GM06990 (cell line): ENCODE measurements around the gene TPM2.

Source experiments
- DNase-seq: peaks from one replicate; pipeline ENCODE4 v3.0.0-alpha.2; 2011; ENCODE audit not compliant: insufficient read length; ENCODE audit errors: extremely low read depth
- H3K27me3 ChIP-seq: replicated peaks from 2 replicates; pipeline ENCODE4 v1.6.0; 2011; ENCODE audit warnings: low read length; ENCODE audit not compliant: control insufficient read depth, insufficient read depth
- H3K36me3 ChIP-seq: 2 replicates; pipeline ENCODE4 v1.5.1; 2011; ENCODE audit warnings: low read length; ENCODE audit not compliant: control insufficient read depth, insufficient read depth
- H3K4me3 ChIP-seq: replicated peaks from 2 replicates; pipeline ENCODE4 v1.5.1; 2011; ENCODE audit warnings: low read depth, mild to moderate bottlenecking, control low read depth, low read length
- TF ChIP-seq, protein P1 (sequence below): IDR thresholded peaks from 2 replicates; pipeline ENCODE4 v1.5.1; 2011; ENCODE audit warnings: low read length, control low read depth, mild to moderate bottlenecking, inconsistent platforms; ENCODE audit not compliant: insufficient read depth, poor library complexity, severe bottlenecking

The TPM2 gene

DNA sequence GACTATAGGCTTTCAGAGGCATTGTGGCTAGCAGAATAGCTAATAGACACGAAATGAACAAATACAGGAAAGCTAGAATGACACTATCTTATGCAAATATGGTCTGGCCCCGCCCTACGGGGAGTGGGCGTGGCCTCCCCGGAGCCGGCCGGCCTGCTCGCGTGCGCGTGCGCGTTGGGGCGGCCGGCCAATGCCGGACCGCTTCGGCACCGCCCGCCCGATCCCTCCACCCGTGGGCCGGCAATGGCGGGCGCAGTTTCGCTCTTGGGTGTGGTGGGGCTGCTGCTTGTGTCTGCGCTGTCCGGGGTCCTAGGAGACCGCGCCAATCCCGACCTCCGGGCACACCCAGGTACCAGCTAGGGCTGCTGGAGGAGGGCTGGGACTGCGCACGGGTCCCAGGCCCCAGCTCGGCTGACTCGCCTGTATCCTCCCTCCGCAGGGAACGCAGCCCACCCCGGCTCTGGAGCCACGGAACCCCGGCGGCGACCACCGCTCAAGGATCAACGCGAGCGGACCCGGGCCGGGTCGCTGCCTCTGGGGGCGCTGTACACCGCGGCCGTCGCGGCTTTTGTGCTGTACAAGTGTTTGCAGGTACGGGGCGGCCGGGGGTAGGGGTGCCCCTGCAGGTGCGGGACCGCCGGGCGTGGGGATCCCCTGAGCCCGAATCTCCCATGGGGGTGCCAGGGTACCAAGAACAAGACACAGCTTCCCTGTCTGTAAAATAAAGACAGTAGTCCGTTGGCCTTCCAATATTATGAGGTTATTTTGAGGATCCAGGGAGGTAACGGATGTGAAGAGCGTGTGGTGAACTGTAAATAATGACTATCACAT is 31.4 kb downstream of the TPM2 start, which contains the start of gene CCDC107:
Gene CCDC107 (plus strand): TSS at position 156 of the 831 bp plus-strand sequence. CDS start 88 bp downstream, at position 244.
- peak; percentile 90 for DNase-seq
- TF ChIP-seq, protein P1, sequence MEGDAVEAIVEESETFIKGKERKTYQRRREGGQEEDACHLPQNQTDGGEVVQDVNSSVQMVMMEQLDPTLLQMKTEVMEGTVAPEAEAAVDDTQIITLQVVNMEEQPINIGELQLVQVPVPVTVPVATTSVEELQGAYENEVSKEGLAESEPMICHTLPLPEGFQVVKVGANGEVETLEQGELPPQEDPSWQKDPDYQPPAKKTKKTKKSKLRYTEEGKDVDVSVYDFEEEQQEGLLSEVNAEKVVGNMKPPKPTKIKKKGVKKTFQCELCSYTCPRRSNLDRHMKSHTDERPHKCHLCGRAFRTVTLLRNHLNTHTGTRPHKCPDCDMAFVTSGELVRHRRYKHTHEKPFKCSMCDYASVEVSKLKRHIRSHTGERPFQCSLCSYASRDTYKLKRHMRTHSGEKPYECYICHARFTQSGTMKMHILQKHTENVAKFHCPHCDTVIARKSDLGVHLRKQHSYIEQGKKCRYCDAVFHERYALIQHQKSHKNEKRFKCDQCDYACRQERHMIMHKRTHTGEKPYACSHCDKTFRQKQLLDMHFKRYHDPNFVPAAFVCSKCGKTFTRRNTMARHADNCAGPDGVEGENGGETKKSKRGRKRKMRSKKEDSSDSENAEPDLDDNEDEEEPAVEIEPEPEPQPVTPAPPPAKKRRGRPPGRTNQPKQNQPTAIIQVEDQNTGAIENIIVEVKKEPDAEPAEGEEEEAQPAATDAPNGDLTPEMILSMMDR: peak; percentile 82
- peaks cover 12% of the 10 kb centered on the region for H3K36me3 ChIP-seq
- H3K27me3 ChIP-seq: no peaks in the 10 kb centered on the region
- H3K4me3 ChIP-seq: peak within 1 kb of the TSS; percentile 96

DNA sequence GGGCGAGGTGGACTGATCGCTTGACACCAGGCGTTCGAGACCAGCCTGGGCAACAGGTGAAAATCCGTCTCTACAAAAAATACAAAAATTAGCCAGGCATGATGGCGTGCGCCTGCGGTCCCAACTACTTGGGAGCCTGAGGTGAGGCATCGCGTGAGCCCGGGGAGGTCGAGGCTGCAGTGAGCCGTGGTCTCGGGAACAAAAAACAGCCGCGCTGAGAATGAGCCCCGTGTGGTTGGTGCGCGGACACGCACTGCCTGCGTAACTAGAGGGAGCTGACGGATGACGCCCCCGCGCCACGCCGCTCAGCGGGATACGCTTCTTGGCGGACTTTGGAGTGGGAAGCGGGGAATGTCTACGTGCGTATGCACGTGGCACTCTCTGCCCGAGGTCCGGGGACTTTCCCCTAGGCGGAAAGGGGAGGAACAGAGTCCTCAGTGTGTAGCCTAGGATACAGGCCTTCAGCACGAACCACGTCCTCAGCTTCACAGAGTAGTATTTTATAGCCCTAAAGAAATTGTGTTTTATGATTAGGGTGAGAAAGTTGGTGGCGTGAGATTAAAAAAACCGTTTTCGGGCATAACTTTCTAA is 32.1 kb downstream of the TPM2 start, which contains the start of gene RMRP:
Gene RMRP (minus strand): TSS at position 474 of the 591 bp plus-strand sequence.
- peak; percentile 94 for DNase-seq
- TF ChIP-seq, protein P1: peak; percentile 19
- H3K27me3 ChIP-seq: no peaks in the 10 kb centered on the region
- peaks cover 12% of the 10 kb centered on the region for H3K36me3 ChIP-seq
- peak within 1 kb of the TSS; percentile 96 for H3K4me3 ChIP-seq

DNA sequence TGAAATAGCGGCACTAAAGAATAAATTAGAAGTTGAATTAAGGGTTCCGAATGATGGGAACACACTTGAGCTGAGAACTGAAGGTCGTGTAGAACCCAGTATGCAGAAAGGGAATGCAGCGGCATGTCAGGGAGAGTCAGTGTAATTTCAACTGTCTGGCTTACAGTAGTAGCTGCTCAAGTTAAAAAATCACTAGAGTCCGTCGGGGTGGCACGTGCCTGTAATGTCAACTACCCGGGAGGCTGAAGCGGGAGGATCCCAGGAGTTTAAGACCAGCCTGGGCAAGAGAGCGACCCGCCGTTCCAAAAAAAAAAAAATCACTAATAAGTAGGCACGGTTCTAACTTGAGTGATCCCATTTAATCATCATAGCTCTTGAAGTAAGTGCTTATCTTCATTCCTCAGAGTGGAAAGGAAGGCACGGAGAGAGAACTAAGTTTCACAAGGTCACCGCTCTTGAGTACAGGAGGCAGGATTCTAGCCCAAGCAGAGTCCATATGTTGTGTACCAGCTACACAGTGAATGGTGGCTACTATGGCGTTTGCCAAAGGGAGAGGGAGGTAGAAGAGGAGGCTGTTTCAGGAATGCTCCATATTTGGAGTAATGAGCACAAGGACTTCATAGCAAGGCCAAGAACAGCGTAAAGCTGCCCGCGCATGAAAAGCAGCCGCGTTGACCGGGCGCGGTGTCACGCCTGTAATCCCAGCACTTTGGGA is 32.7 kb downstream of the TPM2 start:
- H3K27me3 ChIP-seq: no peaks in the 10 kb centered on the region
- DNase-seq: no peak
- TF ChIP-seq, protein P1: no peak
- H3K4me3 ChIP-seq: no peak overlapping the region
- peaks cover 10% of the 10 kb centered on the region for H3K36me3 ChIP-seq

DNA sequence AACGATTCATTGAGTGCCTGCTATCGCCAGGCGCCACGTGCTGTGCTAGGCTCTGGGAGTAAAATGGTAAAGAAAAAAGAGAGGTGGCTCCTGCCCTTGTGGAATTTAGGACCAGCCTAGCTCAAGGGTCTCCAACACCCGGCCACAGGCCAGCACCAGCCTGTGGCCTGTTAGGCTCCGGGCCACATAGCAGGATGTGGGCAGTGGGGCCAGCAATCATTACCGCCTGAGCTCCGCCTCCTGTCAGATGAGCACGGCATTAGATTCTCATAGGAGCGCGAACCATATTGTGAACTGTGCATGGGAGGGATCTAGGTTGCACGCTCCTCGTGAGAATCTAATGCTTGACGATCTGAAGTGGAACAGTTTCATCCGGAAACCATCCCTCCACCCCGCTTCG is 33.4 kb downstream of the TPM2 start:
- Histone ChIP-seq H3K27me3 (no peaks in the 10 kb centered on the region), H3K36me3 (peaks cover 9% of the 10 kb centered on the region), H3K4me3 (no peak overlapping the region)
- TF ChIP-seq, protein P1: no peak
- no peak for DNase-seq

DNA sequence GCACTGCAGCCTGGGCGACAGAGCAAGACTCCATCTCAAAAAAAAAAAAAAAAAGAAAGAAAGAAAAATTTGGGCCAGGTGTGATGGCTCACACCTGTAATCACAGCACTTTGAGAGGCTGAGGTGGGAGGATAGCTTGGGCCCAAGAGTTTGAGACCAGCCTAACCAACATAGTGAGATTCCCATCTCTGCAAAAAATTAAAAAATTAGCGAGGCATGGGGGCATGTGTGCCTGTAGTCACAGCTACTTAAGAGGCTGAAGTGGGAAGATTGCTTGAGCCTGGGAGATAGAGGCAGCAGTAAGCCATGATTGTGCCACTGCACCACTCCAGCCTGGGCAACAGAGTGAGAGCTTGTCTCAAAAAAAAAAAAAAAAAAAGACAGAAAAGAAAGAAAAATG is 36.1 kb downstream of the TPM2 start:
- Histone ChIP-seq H3K27me3 (no peaks in the 10 kb centered on the region), H3K4me3 (no peak overlapping the region), H3K36me3 (no peaks in the 10 kb centered on the region)
- TF ChIP-seq, protein P1: no peak
- no peak for DNase-seq
